ENCODE results near the gene DCC.

DCC gene

DNA sequence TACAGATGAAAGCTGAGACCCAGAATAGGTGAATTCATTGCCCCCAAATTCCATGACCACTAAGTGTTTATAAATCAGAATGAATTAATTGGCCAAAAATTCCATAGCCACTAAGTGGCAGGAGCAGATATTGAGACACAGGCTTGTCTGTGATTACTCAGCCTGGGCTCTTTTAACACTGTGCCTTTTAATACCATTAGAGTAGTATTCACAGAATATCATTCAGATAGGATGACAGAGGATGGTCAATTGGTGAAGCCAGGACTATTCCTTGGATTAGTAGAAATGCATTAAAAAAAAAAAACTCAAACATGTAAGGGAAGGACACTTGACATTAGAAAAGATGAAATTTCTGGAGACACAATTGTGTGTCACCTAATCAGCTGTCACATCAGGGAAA is 698.6 kb downstream of the DCC start:
- no peak overlapping the region for H3K4me3 ChIP-seq (replicated peaks; ENCODE audit: low read depth, low read length)
- no peak for DNase-seq (ENCODE audit: extremely low read depth, low read depth)
- TF ChIP-seq, protein P1, sequence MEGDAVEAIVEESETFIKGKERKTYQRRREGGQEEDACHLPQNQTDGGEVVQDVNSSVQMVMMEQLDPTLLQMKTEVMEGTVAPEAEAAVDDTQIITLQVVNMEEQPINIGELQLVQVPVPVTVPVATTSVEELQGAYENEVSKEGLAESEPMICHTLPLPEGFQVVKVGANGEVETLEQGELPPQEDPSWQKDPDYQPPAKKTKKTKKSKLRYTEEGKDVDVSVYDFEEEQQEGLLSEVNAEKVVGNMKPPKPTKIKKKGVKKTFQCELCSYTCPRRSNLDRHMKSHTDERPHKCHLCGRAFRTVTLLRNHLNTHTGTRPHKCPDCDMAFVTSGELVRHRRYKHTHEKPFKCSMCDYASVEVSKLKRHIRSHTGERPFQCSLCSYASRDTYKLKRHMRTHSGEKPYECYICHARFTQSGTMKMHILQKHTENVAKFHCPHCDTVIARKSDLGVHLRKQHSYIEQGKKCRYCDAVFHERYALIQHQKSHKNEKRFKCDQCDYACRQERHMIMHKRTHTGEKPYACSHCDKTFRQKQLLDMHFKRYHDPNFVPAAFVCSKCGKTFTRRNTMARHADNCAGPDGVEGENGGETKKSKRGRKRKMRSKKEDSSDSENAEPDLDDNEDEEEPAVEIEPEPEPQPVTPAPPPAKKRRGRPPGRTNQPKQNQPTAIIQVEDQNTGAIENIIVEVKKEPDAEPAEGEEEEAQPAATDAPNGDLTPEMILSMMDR (IDR thresholded peaks at IDR 0.05; ENCODE audit: low read depth, low read length, missing control alignments) = no peak

GRCh38 chr18:53040286-53040685 is 700.3 kb downstream of the DCC start:
- no peak for DNase-seq (ENCODE audit: extremely low read depth, low read depth)
- TF ChIP-seq, protein P1 (IDR thresholded peaks at IDR 0.05; ENCODE audit: low read depth, low read length, missing control alignments) = no peak
- H3K4me3 ChIP-seq (replicated peaks; ENCODE audit: low read depth, low read length) = no peak overlapping the region

- no peak for DNase-seq (ENCODE audit: extremely low read depth, low read depth)
- TF ChIP-seq, protein P1 (IDR thresholded peaks at IDR 0.05; ENCODE audit: low read depth, low read length, missing control alignments) = no peak
- H3K4me3 ChIP-seq (replicated peaks; ENCODE audit: low read depth, low read length) = no peak overlapping the region
These were observed 716.1 kb downstream of the DCC start for GRCh38 chr18:53056064-53056463.

DNA sequence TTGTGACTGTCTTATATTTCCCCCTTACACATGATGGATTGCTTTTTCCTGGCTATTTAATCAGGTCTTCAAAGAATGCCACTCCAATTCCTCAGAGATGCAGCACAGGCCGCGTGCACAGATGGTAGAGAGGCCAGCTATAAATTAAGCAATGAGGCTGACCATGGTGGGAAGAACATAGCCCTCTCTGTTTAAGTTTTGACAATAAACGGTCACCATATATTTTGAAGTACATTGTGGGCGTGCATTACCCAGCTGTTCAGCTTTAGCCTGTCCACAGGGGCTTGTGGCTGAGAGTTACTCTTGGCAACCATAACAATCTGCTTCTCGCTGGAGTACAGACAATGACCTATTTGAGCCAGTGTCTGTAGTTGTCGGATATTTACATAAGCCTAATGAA is 730.8 kb downstream of the DCC start:
- no peak for DNase-seq (ENCODE audit: extremely low read depth, low read depth)
- TF ChIP-seq, protein P1 (IDR thresholded peaks at IDR 0.05; ENCODE audit: low read depth, low read length, missing control alignments) = no peak
- H3K4me3 ChIP-seq (replicated peaks; ENCODE audit: low read depth, low read length) = no peak overlapping the region

GRCh38 chr18:53080687-53081086 is 740.7 kb downstream of the DCC start:
- DNase-seq (ENCODE audit: extremely low read depth, low read depth) = no peak
- TF ChIP-seq, protein P1 (IDR thresholded peaks at IDR 0.05; ENCODE audit: low read depth, low read length, missing control alignments) = no peak
- H3K4me3 ChIP-seq (replicated peaks; ENCODE audit: low read depth, low read length) = no peak overlapping the region

- H3K4me3 ChIP-seq (replicated peaks; ENCODE audit: low read depth, low read length) = no peak overlapping the region
- TF ChIP-seq, protein P1 (IDR thresholded peaks at IDR 0.05; ENCODE audit: low read depth, low read length, missing control alignments) = no peak
- no peak for DNase-seq (ENCODE audit: extremely low read depth, low read depth)
These were observed 753.6 kb downstream of the DCC start for GRCh38 chr18:53093636-53094035.

GRCh38 chr18:53101536-53102105 is 761.6 kb downstream of the DCC start:
- DNase-seq (ENCODE audit: extremely low read depth, low read depth) = no peak

More at GRCh38 chr18:53101536-53102105, 761.6 kb downstream of the DCC start:
- no peak overlapping the region for H3K4me3 ChIP-seq (replicated peaks; ENCODE audit: low read depth, low read length)
- TF ChIP-seq, protein P1 (IDR thresholded peaks at IDR 0.05; ENCODE audit: low read depth, low read length, missing control alignments) = no peak

All from HFF-Myc (cell line).